GM18873 (cell line): ENCODE data around the gene ADCYAP1R1.

ENCODE experiments used
- ATAC-seq: cut with Tn5 transposase; IDR thresholded peaks from one replicate; pipeline ENCODE4 v1.9.1; 2021; ENCODE audit warnings: mild to moderate bottlenecking, moderate library complexity, moderate number of reproducible peaks; ENCODE audit not compliant: unreplicated experiment, low FRiP score

Gene ADCYAP1R1

DNA sequence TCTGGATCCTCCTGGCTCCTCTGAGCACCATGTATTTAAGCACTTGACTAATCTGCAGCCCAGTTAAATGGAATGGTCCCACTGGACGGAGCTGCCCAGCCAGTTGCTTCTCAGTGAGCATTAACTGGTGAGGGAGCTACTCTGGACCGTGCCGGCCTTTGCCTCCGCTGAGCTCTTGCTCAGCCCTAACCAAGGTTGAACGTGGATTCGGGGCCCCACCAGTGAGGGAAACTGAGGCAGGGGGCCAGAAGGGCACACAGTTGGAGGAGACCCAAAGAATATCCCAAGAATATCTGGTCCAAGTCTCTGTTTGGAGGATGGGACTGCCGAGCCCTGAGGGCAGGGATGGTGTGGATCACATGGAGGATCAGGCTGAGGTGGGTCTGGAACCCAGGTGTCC, 13.7 kb downstream of the ADCYAP1R1 start:
- ATAC-seq: no peak

DNA sequence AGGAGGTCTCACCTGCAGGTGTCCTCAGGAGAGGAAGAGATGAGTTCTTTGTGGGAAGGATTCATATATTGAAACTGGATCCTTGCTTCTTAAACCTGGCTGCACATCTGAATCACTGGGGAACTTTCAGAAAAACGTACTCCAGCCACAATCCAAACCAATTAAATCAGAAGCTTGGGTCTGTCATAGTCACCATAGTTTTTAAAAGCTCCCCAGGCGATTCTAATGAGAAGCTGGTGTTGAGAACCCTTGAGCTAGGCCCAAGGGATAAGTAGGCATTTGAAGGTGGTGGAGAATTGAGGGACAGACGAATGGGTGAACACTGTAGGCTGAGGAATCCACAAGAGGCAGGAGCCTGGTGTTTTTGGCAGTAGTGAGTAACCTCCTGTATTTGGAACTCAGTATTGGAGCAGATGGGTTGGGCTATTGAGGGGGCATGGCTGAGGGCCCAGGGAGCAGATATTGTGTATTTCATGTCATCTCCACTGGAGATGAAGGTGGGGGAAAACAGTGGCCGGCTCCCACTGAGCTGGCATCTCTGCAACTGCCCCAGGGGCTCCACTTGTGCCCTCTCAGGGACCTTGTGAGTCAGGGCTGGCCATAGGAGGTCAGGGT, 14.5 kb downstream of the ADCYAP1R1 start:
- ATAC-seq: no peak

DNA sequence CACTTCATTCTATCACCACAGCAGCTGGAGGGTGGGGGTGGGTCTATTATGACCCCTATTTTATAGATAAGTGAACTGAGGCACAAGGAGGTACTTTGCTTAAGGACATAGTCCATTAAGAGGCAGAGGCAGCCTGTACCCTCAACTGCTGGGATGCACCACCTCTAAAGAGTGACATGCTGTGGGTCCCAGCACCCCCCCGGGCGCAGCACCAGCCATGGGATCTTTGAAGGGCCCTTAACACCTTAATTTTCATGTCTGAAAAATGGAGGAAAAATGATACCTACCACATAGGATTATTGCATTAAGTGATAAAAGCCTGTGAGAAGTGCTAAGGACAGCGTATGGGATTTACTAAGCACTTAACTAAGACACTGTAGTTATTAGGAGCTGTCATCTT, 15.4 kb downstream of the ADCYAP1R1 start:
- ATAC-seq: no peak

DNA sequence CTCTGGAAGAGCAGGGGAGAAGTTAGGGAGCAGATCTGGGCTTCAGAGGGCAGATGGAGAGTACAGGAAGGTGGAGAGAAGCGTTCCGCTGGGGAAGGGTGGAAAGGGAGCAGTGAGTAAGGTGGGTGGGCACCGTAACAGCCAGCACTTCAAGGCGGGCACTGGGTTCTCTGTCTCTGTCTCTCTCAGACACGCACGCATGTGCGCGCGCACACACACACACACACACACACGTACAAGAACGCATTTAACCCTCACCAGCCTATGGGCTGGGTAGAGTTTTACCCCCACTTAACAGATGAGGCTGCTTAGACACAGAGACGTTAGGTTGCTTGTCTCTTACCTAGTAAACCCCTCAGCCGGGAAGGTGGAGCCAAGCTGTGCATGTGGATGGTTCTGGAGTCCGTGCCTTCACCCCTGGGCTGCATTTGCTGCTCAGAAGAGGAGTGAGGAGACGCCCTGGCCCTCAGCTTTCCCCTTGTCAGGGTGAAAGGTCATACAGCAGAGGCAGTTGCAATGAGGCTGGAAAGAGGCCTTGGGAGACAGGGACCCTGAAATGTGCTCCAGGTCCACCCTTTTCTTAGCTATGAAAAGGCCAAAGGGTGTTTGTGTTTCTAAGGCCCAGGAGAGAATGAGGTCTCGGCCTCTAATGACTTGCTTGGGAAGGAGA, 16.0 kb downstream of the ADCYAP1R1 start:
- no peak for ATAC-seq

DNA sequence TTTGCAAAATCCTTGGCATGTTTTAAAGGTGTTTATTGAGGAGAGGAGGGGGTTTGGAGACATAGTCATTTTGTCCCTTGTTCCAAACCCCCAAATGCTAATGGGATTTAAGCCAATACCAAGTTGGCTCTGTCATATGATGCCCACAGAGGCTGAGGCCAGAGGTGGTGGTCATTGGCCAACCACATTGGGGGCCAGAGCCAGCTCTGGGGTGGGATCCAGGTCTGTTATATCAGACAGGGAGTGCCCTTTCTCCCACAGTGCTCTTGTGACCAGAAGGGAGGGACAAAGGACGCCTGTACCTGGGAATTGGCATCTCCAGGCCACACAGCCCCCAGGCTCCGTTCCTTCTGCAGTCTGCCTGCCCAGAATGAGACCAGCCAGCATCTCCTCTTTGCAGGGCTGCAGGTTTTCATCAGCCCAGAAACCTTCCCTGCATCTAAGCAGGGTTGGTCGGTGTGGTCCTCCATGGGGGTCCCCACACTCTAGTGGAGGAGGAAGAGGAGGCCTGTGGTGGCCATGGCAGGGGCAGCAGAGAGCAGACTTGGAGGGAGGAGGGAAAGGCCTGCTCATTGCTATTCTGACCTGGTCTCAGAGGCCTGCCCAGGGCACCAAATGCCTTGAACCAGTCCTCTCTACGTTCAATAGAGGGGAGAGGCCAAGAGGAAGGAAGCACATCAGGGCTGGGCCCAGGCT, 17.9 kb downstream of the ADCYAP1R1 start:
- ATAC-seq: no peak

DNA sequence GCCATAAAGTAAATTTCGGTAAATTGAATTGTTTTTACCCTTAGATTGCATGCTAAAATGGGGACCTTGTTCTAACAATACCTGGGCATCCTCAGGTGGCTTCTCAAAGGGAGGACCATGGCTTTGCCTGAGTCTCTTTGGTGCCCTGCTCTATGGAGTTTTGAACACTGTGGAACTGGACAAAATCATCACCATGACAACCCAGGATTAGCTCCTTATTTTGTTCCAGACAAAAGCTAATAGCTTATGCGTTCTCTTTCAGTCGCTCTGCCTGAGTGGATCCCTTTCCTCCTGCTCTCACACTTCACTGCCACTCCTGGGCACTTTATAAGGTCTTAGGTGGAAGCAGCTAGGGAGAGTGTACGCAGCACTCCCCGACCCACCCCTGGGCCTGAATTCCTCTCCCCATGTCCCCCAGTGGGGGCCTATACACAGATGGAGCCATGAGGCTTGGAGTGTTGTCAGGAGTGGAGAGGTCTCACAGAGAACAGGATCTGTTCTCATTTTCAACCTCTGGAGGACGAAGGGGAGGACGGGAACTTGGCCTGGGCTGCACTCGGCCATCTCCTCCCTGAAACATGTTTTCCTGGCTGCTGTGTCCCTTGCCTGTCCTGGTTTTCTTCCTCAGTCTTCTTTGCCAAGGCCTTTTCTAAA, 19.0 kb downstream of the ADCYAP1R1 start:
- no peak for ATAC-seq

DNA sequence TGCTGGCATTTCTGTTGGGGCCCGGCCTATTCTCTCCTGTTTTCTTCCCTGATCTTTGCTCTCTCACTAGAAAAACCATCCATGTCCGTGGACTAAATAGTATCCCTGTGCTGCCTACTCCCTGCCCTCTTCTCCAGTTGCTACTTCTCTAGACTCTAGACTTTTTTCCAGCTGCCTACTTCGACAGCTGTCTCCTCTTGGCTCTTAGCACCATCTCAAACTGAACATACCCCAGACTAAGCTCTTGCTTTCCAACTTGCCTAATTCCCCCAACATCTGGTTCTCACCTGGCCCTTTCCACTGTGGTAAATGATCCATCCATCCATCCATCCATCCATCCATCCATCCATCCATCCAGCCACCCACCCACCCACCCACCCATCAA, 19.5 kb downstream of the ADCYAP1R1 start:
- no peak for ATAC-seq

DNA sequence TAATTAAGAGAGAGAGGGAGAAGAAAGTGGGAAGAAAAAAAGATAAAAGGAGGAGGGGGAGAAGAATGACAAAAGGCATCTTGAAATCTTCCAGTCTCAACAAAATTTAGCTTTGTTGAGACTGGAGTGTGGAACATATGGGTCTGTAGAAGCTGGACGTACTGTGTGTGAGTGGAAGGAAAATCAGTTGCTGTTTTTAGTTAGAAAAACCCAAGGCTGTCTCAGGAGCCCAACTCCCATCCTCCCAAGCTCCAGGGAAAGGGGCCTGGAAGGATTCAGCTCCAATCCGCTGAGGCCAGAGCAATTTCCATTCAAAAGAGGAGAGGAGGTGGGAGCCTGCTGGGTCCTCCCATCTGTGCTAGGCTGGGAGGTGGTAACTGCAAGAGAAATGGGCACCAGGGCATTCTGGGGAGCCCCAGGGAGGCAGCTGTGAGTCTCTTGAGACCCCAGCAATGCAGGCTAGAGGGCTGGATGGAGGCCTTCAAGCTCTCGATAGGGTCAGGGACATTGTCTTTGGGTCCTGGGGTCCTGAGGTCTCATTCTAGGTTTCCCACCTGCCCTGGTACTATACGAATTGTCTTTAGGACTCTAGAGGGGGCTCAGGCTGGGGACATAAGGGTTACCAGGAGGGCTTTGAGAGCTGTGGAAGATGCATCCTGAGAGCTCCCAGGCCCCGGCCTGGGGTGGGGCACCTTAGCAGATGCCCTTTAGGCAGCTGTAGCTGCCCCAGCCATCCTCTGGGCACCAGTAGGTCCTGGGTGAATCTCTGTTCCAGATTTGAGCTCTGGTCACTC, 21.4 kb downstream of the ADCYAP1R1 start:
- ATAC-seq: no peak

DNA sequence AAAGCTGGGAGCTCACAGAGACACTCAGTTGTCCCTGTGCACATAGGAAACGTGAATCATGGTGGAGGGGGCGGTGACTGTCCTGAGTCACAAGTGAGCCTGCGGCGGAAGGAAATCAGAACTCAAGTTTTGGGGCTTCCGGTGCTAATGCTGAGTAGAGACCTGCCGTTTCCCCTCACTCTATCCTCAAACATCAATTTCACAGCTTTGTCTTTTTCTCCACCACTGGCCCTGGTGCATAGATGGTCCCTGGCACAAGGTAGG, 21.9 kb downstream of the ADCYAP1R1 start:
- no peak for ATAC-seq

DNA sequence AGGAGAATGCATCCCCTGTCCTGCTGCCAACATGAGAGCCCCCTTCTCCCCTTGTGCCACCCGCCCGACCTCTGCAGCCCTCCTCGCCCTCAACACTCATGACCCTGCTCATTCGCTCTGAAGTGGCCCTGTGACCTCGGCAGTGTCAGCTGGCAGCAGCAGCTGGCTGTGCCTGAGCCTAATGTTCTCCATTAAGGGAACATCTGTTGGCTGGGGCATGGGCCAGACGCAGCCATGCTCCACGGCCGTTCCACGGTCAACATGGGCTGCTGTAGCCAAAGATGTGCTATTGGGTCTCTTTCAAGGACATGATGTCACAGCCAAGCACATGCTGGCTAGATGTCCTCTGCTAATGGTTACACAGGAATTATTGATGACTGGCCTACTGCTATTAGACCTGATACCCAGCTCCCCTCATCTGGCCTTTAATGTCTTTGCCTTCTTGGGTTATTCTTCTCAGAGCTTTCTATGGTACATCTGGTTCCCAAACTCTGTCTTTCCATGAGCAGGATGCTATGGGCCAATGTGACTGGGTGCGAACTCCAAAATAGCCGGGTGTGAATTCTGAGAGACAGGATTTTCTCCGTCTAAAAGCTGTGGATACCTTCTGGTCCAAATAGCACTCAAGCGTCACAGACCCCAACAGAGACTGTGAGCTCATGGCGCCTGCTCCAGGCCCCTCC, 22.4 kb downstream of the ADCYAP1R1 start:
- ATAC-seq: no peak

DNA sequence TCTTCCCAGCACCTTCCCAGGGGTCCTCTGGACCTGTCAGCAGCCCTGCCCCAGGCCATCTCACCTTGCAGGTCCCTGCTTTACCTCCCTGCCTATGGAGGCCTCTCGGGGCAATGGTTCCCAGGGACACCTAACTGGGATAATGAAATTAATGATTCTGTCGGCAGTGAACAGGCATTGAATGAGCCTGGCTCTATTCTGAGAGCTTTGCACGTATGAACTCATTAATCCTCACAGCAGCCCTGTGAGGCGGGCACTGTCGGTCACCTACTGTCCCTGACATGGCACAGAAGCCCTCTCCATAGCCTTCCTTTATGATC, 22.9 kb downstream of the ADCYAP1R1 start:
- ATAC-seq: no peak

DNA sequence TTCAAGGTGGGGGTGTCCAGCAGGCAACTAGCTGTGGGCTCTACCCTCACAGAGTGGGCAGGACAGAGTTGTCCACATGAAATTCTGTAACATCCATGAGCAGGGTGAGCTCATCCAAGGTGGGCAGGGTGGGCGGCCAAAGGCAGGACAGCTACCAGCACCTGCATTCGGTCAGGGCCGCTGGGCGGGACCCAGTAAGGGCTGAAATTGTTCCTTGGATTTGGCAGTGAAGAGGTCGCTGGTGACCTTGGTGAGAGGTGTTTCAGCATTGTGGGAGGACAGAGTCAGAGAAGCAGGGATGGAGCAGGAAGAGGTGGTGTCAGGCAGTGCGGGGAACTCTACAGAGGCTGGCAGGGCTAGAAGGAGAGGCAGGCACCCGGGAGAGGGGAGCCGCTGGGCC, 23.9 kb downstream of the ADCYAP1R1 start:
- ATAC-seq: no peak

DNA sequence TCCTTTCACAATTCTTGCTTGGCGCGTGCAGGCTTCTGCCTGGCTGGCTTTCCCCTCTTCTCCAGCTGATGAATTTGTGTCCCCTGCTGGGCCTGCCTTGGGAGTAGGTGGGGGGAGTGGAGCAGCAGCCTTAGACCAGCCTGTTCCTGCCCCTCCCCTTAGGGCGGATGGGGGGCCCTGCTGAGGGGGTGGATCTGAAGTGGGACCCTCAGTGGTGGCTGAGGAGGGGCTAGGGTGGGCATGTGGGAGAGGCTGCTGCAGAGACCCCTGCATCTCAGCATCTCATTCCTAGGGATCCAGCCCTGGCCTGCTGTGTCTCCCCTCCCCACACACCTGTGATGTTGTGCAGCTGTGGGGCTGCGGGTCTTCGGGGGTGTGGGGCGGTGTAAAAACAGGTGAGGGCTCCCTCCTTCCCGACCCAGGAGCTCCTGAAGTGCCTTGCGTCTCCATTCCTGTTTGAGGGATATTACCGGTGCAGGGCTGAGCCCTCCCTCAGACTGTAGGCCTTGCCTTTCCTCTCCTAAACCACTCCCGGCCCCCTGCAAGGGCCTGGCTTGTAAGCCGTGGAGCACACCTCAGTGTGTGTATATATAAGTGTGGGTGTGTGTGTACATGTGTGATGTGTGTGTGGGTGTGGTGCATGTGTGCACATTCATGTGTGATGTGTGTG, 24.7 kb downstream of the ADCYAP1R1 start:
- ATAC-seq: no peak

DNA sequence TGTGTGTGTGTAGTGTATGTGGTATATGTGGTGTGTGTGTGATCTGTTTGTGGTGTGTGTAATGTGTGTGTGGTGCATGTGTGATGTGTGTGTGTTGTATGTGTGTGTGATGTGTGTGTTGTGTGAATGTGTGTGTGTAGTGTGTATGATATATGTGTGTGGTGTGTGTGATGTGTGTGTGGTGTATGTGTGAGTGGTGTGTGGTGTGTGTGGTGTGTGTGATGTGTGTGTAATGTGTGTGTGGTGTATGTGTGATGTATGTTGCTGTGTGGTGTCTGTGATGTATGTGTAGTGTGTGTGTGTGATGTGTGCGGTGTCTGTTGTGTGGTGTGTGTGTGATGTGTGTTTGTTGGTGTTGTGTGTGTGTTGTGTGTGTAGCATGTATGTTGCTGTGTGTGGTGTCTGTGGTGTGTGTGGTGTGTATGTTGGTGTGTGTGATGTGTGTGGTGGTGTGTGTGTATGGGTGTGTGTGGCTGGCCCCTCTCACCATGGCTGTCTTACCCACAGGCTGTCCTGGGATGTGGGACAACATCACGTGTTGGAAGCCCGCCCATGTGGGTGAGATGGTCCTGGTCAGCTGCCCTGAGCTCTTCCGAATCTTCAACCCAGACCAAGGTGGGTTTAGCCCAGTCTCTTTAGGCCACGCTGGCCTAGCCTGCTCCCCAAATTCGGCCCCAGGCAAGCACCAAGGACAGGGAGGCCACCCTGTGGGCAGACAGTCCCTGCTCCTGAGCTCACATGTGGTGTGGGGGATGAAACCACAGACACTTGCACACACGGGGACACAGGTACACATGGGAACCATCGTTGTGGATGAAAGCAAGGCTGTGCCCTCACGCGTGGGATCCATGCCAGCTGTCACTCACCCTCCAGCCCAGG, 25.6 kb downstream of the ADCYAP1R1 start:
- ATAC-seq: no peak

DNA sequence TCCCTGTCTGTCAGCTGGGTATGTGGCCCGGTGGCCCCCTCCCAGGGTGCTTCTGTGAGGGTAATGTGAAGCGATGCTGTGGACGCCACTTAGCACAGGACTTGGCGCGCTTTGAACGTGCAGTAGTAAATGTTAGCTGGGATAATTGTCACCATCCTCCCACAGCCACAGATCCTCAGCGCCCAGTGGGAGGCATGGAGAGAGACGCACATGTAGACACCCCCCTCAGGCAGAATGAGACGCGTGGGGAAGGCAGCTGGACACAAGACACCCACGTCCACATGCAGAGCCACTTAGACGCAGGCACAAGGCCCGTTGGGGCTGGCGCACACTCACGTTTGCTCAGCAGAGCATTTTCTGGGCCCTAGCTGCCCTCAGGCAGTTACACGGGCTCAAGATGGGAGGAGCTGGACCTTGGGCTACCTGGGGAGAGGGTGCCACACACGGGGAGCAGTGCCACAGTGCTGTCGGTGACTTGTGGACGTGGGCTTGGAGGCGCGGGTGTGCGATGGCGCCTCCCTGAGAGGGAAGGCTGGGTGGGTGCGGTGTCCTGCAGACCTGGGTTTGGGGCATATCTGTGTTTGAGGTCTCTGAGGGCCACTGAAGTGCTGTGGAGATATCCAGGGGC, 26.4 kb downstream of the ADCYAP1R1 start:
- no peak for ATAC-seq

DNA sequence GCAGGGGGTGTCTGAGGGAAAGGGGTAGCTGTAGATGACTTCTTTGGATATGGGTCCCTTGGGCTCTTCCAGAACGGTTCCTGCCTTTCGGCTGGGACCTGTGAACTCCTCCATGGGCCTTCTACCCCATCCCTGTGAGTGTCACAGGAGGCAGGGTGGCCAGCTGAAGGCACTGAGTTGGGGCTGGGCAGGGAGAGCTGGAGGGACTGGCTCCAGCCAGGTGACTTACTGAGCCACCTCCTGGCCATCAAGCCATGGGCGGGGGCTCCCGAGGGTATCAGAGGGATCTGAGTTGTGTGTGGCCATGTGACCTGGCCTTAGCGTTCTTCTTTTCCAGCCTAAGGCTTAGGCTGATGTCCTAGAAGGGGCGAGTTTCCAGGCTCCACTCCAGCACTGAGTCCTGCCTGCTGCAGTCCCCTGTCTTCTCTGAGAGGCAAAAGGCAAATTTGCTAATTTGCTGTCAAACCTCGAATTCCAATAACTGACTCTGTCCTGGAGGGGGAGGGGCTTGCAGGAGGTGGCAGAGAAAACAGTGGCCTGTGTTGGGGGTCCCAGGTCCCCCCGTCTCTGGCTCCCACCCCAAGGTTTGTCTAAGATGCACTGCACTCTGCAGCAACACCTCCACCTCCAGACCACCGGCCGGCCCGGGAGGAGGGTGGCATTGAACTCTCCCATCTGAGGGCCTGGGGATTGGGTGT, 27.2 kb downstream of the ADCYAP1R1 start:
- ATAC-seq: no peak

DNA sequence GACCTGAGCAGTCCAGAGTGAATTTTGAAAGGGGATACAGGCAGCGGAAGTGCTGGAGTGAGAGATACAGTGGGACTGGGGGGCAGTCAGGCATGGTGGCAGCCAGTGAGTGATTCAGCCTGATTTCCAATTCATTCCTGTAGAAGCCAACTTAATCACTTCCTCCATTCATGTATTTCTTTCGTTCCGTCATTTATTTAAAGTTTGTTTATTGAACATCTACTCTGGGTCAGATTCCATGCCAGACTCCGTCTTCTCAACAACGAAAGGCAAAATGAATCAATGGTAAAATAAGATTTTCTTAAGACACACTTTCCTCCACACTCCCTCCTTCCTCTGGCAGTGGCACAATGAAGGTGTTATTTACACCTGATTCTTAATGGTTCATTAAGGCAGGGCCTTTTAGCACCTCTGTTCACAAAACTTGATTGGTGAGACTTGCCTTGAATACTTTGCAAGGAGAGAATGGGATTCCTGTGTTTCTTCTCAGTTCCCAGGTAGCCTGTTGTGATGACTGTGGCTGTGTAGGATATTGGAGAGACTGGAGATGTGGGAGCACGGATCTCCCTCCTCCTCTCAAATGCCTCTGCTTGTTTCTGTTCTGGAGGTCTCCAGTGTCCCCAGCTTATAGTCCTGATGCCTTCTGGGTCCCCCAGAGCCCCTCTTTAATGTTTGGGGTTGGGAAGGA, 27.9 kb downstream of the ADCYAP1R1 start:
- ATAC-seq: no peak
